Medulla oblongata (tissue), 1 donor: ENCODE data around the gene TULP3.

Experiments used
- DNase-seq: peaks from one replicate; pipeline ENCODE4 v3.0.0-alpha.2; 2015; ENCODE audit errors: extremely low spot score

The TULP3 gene

GRCh38 chr12:2963760-2964292 lies 73.1 kb downstream of the TULP3 start:
- DNase-seq = no peak

DNA sequence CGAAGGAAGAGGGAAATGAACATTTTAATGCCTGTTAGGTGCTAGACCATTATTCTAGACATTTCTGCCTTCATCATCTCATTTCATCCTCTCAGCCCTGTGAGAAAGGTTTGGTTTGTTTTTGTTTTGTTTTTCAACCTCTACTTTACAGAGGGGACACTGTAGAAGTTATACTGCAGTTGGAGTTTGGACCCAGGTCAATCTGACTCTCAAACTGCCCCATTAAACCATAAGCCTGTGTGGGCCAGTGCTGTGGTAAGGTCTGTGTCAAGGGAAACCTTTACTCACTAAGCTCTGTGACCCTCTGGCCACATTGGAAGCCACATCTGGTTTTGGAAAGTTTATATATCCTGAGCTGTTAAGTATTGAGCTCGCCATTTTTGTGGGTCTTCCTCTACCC lies 77.0 kb downstream of the TULP3 start:
- DNase-seq = no peak

DNA sequence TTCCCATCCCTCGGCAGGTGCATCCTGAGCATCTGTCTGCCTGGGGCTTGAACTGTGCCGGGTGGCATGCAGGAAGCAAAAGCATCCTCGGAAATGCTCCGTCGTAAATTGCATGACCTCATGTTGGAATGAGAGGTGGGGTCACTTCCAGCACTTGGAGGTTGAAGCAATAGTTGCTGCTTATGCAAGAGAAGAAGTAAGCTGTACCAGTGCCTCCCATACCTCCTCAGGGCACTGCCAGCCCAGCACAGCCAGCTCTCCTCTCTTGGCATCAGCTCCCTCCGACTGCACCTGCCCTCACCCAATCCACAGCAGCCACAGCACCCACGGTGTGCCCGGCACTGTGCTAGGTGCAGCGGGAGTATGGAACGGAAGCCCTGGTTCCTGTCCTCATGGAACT lies 80.1 kb downstream of the TULP3 start:
- DNase-seq = no peak

DNA sequence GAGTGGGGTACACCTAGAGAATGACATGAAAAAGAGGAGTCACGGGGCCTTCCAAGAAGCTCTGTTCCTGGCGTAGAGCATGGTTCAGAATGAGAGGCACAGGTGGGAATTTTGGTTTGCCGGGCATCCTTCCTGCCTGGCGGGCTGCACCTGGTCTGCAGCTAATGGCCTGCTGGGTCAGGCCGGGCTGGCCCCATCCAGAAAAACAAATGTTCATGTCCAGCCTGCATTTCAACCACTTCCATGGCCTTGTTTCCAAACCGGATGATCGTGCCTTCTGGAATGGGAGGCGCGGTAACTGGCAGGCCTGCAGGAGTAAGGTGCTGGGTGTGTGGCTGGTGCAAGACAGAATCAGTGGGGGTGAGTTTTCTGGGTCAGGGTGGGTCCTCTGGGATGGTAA lies 82.9 kb downstream of the TULP3 start:
- no peak for DNase-seq

DNA sequence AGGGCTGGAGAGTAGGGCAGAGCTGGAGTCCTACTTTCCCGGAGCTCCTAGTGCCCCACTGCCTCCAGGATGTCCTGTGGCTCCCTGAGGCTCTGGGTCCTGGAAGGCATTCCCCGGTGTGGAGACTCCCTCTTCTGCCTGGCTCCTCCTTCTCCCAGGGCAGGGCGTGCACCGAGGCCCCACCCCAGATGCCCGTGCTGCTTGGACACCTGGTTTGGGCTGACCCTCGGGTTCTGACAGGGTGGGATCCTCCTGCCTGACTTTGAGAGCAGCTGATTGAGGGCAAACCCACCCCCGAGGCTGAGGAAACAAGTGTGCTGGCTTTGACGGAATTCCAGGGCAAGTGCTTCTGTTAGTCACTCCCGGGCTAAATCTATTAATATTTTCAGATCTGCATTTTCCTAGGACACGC lies 83.9 kb downstream of the TULP3 start:
- no peak for DNase-seq

DNA sequence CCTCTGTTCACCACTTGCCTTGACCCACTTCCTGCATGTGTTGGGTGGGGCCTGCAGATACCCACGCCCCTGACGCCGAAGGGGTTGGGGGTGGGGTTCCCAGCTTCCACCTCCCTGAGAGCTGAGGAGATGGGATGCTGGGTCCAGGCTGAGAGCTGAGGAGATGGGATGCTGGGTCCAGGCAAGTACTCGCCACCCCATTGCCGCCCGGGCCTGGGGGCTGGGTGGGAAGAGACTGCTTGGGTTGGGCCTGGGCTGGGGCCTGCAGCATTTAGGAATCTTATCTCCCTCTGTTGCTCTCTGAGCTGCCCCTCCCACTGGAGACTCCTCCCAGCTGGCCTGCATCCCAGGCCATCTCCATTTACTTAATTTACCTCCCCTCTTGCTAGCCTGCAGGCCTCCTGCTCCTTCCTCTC lies 85.9 kb downstream of the TULP3 start:
- no peak for DNase-seq

- DNase-seq = no peak
Measured at GRCh38 chr12:2977776-2978175, 87.1 kb downstream of the TULP3 start.

GRCh38 chr12:2979806-2980205 lies 89.1 kb downstream of the TULP3 start:
- DNase-seq = no peak

DNA sequence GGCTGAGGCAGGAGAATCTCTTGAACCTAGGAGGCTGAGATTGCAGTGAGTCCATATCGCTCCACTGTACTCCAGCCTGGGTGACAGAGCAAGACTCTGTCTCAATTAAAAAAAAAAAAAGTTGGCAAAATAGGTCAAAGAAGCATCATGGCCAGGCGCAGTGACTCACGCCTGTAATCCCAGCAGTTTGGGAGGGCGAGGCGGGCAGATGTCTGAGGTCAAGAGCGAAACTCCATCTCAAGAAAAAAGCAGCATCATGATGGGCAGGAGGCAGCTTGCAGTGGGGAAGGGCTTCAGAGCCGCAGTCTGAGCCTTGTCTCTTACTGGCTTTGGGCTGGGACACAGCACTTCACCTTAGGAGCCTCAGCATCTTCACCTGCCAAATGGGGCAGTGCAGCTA lies 89.9 kb downstream of the TULP3 start:
- no peak for DNase-seq

- no peak for DNase-seq
Measured at GRCh38 chr12:2982361-2982760, 91.7 kb downstream of the TULP3 start.

GRCh38 chr12:2984249-2984648 lies 93.6 kb downstream of the TULP3 start:
- DNase-seq = no peak

DNA sequence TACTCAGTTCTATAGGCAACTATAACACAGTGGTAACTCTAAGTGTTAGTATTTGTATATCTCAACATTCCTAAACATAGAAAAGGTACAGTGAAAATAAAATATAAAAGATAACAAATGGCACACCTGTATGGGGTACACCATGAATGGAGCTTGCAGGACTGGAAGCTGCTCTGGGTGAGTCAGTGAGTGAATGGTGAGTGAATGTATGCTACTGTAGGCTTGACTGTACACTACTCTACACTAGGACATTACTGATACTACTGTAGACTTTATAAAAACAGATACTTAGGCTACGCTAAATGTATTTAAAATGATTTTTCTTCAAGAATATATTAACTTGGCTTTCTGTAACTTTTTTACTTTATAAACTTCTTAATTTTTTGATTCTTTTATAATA lies 94.0 kb downstream of the TULP3 start:
- DNase-seq = no peak

DNA sequence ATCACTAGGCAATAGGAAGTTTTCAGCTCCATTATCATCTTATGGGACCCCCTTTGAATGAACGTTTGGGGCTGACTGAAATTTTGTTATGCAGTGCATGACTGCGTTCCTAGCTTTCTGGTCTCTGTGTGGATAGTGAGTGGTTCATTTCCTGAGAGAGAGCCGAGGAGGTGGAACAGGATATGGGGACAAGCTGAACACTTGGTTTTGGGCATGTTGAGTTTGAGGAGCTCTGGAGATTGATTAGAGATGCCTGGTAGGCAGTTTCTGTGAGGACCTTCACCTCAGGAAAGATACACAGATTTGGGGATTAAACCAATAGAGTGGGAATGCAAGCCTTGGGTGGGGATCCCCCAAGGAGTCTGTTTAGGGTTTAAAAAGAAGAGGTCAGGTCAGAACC lies 96.2 kb downstream of the TULP3 start:
- no peak for DNase-seq

GRCh38 chr12:2988494-2988893 lies 97.8 kb downstream of the TULP3 start:
- DNase-seq = no peak
